GM06990 (cell line): ENCODE data around the gene POU2F3.

Source experiments
- DNase-seq: peaks from one replicate; pipeline ENCODE4 v3.0.0-alpha.2; 2011; ENCODE audit not compliant: insufficient read length; ENCODE audit errors: extremely low read depth
- H3K27me3 ChIP-seq: replicated peaks from 2 replicates; pipeline ENCODE4 v1.6.0; 2011; ENCODE audit warnings: low read length; ENCODE audit not compliant: control insufficient read depth, insufficient read depth
- H3K36me3 ChIP-seq: 2 replicates; pipeline ENCODE4 v1.5.1; 2011; ENCODE audit warnings: low read length; ENCODE audit not compliant: control insufficient read depth, insufficient read depth
- H3K4me3 ChIP-seq: replicated peaks from 2 replicates; pipeline ENCODE4 v1.5.1; 2011; ENCODE audit warnings: low read depth, mild to moderate bottlenecking, control low read depth, low read length
- TF ChIP-seq, protein P1 (sequence below): IDR thresholded peaks from 2 replicates; pipeline ENCODE4 v1.5.1; 2011; ENCODE audit warnings: low read length, control low read depth, mild to moderate bottlenecking, inconsistent platforms; ENCODE audit not compliant: insufficient read depth, poor library complexity, severe bottlenecking

POU2F3 gene

DNA sequence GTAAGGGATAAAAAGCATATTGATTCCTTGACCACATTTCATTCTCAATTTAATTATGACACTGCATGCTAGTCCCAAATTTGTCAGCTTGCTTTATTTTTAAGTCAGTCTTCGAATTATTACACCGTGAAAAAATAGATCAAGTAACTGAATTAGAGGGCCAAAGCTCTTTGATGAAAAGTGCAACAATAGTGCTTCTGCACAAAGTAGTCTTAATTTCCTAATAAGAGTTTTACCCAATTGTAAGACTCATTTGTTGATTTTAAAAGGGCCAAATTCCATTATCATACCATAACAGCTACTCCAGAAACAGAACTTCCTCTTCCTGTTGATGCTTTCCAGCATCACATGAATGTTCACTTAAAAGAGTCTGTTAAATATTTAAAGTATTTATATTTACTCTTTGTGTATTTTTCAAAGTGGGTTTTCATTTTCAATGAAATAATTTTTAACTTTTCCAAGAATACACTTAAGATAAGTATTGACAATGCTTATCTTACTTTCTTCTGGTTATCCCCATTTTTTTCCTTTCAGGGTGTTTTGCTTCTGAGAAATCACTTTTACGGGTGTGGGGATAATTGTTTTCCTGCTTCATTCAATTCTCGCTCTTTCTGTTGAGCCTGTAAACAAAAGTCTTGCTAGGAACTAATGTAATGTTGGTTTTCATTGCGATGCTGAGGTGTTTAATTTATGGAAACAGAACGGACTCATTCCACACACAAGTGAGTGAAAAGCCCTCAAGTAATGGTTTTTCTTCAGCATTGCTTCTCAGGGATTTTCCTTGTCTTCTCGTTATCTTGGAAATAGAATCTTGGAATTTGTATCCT, 98.4 kb downstream of the POU2F3 start:
- TF ChIP-seq, protein P1, sequence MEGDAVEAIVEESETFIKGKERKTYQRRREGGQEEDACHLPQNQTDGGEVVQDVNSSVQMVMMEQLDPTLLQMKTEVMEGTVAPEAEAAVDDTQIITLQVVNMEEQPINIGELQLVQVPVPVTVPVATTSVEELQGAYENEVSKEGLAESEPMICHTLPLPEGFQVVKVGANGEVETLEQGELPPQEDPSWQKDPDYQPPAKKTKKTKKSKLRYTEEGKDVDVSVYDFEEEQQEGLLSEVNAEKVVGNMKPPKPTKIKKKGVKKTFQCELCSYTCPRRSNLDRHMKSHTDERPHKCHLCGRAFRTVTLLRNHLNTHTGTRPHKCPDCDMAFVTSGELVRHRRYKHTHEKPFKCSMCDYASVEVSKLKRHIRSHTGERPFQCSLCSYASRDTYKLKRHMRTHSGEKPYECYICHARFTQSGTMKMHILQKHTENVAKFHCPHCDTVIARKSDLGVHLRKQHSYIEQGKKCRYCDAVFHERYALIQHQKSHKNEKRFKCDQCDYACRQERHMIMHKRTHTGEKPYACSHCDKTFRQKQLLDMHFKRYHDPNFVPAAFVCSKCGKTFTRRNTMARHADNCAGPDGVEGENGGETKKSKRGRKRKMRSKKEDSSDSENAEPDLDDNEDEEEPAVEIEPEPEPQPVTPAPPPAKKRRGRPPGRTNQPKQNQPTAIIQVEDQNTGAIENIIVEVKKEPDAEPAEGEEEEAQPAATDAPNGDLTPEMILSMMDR, result no peak
- no peak for DNase-seq

DNA sequence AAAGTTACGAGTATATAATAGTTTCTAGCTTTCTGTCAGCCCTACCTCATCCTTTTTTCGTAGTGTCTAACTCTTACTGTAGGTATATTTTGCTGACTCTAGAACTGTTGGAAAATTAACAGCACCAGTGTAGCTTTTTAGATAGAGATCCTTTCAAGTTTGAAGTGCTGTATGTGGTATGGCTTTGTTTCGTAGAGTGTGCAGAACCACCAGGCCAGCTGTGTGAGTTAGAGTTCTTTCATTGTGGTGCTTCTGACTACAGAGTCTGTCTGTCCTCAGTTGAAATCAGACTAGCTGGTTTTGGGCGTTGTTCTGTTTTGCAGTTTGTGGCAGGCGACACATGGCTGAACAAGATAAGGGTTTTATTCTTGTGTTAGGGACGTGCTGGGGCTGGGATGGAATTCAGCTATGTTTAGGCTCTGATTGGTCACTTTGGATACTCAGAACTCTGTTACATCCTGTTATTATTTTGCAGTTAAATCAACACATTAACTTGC, 99.5 kb downstream of the POU2F3 start:
- TF ChIP-seq, protein P1, result no peak
- H3K4me3 ChIP-seq, result peak overlapping the region; percentile 22
- no peak for DNase-seq
- no peaks in the 10 kb centered on the region for H3K36me3 ChIP-seq
- no peaks in the 10 kb centered on the region for H3K27me3 ChIP-seq

More for the DNA sequence above, 98.4 kb downstream of the POU2F3 start:
- Histone ChIP-seq H3K4me3 (peak overlapping the region; percentile 91), H3K27me3 (no peaks in the 10 kb centered on the region), H3K36me3 (no peaks in the 10 kb centered on the region)

DNA sequence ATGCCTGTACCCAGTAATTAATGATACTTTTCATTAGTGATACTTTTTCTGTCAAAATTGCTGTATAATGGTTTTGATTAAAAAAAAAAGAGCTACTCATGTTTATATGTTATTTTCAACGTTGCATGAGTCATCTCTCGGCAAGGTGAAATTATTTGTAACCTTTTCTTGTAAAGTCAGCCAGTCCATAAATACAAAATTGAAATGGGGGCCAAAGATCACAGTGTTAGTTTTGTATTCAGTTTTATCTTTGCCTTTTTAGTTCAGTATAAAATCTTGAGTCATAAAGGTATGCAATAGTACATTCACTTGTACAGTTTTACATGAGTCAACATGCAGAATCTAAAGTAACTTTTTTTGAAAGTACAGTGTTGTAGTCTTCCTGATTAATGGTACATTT, 100.6 kb downstream of the POU2F3 start:
- H3K27me3 ChIP-seq, result no peaks in the 10 kb centered on the region
- no peaks in the 10 kb centered on the region for H3K36me3 ChIP-seq
- TF ChIP-seq, protein P1, result no peak
- H3K4me3 ChIP-seq, result no peak overlapping the region
- no peak for DNase-seq

DNA sequence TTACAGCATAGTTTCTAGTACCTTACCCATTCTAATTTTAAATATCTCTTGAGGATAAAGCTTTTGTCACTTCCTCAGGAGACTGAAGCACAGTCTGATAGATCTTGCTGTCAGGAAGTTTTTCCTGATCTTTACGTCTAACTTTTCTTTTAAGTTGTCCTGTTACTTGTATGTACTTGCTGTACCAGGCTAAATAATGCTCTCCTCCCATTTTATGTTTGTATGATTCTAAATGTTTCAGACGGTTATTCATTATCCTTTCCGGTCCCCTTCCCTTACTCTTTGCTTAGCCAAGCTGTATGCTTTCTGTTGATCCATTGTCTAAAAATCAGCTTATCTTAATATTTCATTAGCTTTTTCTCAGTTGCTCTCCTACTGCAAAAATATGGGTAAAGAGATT, 102.3 kb downstream of the POU2F3 start:
- Histone ChIP-seq H3K27me3 (no peaks in the 10 kb centered on the region), H3K36me3 (no peaks in the 10 kb centered on the region)
- DNase-seq, result no peak

DNA sequence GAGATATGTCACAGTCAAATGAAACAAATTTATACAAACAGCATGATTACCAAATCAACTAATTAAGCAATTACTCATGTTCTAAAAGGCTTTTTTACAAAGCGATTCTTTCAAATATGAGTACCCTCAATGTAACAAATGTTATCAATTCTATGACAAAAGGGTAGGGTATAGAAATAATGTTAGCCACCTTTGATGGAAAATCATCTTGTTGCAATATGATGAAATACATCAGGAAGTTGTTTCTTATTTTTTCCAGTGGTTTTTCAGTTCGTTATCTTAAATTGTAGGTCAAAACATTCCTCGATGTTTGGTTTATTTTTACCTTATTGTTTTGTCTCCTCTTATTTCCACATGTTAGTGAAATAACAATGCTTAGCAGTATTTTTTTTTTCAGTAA, 102.7 kb downstream of the POU2F3 start:
- DNase-seq, result no peak
- TF ChIP-seq, protein P1, result no peak
- H3K36me3 ChIP-seq, result no peaks in the 10 kb centered on the region
- H3K27me3 ChIP-seq, result no peaks in the 10 kb centered on the region
- H3K4me3 ChIP-seq, result no peak overlapping the region

More for the DNA sequence above, 102.3 kb downstream of the POU2F3 start:
- H3K4me3 ChIP-seq, result no peak overlapping the region
- TF ChIP-seq, protein P1, result no peak
